Gastroesophageal sphincter (tissue), 4 donors: Measurements from ENCODE around the gene MEF2C. TPM values are rescaled to one million over a fixed set of nuclear protein-coding genes. Genes with fewer than 3 reads are reported as not detected.

Source experiments
- ATAC-seq: fragments of 150-250 bp; one replicate; pipeline ENCODE4 v1.9.1; 2016; ENCODE audit warnings: mild to moderate bottlenecking, moderate library complexity
- H3K27ac ChIP-seq, 4 donors: fragments of 200-600 bp; sonication (generic) in 3 of 4; 1 replicate in 3 of 4; 2 replicates in 1 of 4; pipeline ENCODE4 v1.5.1; 2016 to 2019
- H3K27me3 ChIP-seq: fragments of 200-600 bp; sonication (generic); one replicate; pipeline ENCODE4 v1.5.1; 2019
- H3K36me3 ChIP-seq, 2 donors: fragments of 200-600 bp; sonication (generic); one replicate each; pipeline ENCODE4 v1.5.1; 2019; ENCODE audit warnings: control low read depth in 1 of 2
- H3K4me1 ChIP-seq, 3 donors: fragments of 200-600 bp; sonication (generic); 1 replicate in 2 of 3; 2 replicates in 1 of 3; pipeline ENCODE4 v1.5.1; 2016 to 2019; ENCODE audit warnings: control low read depth in 2 of 3
- H3K4me3 ChIP-seq, 2 donors: fragments of 200-600 bp; sonication (generic); one replicate each; pipeline ENCODE4 v1.5.1; 2019; ENCODE audit warnings: mild to moderate bottlenecking in 1 of 2, moderate library complexity in 1 of 2
- H3K9me3 ChIP-seq, 3 donors: fragments of 200-600 bp; sonication (generic); one replicate each; pipeline ENCODE4 v1.5.1; 2017 to 2019; ENCODE audit warnings: control low read depth in 2 of 3
- EP300 ChIP-seq: sonication (generic); formaldehyde crosslinking; IDR thresholded peaks from one replicate; pipeline ENCODE4 v1.6.1; 2017; ENCODE audit warnings: antibody characterized with exemption, mild to moderate bottlenecking
- POLR2A ChIP-seq, 2 donors: fragments of 450-650 bp; IDR thresholded peaks; one replicate each; pipeline ENCODE4 v1.6.1; 2017; ENCODE audit warnings: antibody characterized with exemption in 2 of 2, mild to moderate bottlenecking in 2 of 2, moderate library complexity in 1 of 2
- POLR2AphosphoS5 ChIP-seq: sonication (generic); formaldehyde crosslinking; IDR thresholded peaks from one replicate; pipeline ENCODE4 v1.6.1; 2017; ENCODE audit warnings: antibody characterized with exemption
- WGBS, 2 donors: methylation state at CpG; one replicate each; pipeline ENCODE4 v1.1.5; 2018; ENCODE audit warnings: low coverage in 1 of 2; 5-methylcytosine and 5-hydroxymethylcytosine counted together
- total RNA-seq, 4 donors: library from RNA; depleted of rRNA; stranded (reverse); fragments of >200 nt; gene quantifications; one replicate each; pipeline ENCODE4 v1.1.0, GENCODE V29; 2016
- TF ChIP-seq, protein P1 (sequence below), 4 experiments: fragments of 200-600 bp in 2 of 4; fragments of 450-650 bp in 2 of 4; sonication (generic) in 1 of 4; IDR thresholded peaks; one replicate each; pipeline ENCODE4 v1.5.1; 2017 to 2019; ENCODE audit warnings: antibody characterized with exemption in 4 of 4, mild to moderate bottlenecking in 2 of 4, moderate library complexity in 2 of 4

The MEF2C gene
- total RNA-seq, 4 donors from 2014 or later: 23.1 to 66.9 (median 29.5) TPM

DNA sequence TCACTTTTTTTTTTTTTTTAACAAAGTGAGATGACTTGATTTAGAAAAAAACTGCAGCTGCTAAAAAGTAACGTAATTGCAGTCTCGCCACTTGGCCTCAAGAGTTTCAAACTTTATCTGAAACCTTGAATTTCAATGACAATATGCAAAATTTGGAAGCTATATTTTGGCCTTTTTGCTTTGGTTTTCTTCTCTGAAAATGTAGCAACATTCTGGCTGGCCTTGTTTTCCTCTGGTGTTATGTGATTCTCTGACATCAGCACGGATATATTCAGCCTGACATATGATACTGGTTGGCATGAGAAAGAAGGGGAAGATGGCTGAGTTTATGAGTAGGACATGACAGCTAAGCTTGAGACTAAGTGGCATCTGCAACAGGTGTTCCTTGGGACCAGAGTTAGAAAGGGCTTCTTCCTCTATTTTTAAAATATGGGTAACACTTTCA lies 136.5 kb downstream of the MEF2C start:
- no peak for ATAC-seq

DNA sequence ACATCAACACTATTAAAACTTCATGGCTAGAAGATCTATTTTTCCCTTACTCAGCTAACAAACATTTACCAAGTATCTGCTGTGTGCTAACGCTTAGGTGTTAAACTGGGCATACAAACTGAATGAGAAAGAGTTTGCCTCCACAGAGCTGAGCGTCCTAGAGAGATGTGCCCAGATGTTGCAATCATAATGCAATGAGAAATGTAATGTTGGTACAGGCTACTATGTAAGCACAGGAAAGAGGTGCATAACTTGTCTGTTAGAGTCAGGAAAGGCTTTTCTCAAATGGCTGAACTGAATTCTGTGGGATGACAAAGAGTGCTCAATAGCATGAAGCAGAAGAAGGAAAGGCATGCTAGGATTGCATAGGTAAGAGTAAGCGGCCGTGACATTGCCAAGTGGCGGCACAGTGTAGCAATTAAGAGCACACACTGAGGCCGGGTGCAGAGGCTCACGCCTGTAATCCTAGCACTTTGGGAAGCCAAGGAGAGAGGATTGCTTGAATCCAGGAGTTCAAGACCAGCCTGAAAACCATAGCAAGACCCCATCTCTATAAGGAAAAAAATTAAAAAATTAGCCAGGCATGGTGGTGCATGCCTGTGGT lies 137.8 kb downstream of the MEF2C start:
- H3K27me3 ChIP-seq: no peaks in the 10 kb centered on the region
- H3K4me1 ChIP-seq: no peaks in the 10 kb centered on the region
- TF ChIP-seq, protein P1, sequence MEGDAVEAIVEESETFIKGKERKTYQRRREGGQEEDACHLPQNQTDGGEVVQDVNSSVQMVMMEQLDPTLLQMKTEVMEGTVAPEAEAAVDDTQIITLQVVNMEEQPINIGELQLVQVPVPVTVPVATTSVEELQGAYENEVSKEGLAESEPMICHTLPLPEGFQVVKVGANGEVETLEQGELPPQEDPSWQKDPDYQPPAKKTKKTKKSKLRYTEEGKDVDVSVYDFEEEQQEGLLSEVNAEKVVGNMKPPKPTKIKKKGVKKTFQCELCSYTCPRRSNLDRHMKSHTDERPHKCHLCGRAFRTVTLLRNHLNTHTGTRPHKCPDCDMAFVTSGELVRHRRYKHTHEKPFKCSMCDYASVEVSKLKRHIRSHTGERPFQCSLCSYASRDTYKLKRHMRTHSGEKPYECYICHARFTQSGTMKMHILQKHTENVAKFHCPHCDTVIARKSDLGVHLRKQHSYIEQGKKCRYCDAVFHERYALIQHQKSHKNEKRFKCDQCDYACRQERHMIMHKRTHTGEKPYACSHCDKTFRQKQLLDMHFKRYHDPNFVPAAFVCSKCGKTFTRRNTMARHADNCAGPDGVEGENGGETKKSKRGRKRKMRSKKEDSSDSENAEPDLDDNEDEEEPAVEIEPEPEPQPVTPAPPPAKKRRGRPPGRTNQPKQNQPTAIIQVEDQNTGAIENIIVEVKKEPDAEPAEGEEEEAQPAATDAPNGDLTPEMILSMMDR (IDR thresholded peaks at IDR 0.05): no peak
- TF ChIP-seq EP300: no peak
- TF ChIP-seq POLR2AphosphoS5: no peak
- no peak for TF ChIP-seq POLR2A (IDR thresholded peaks at IDR 0.05)
- no peak for ATAC-seq
- H3K4me3 ChIP-seq: no peak overlapping the region
- 79 to 87% methylated on average over 7 of the region's 7 CpGs for WGBS, 2 donors
- no peaks in the 10 kb centered on the region for H3K9me3 ChIP-seq
- no peak overlapping the region for H3K27ac ChIP-seq
- H3K36me3 ChIP-seq: peaks cover 0 to 45% of the 10 kb centered on the region in 2 donors

More for the DNA sequence above, 136.5 kb downstream of the MEF2C start:
- no peak overlapping the region for H3K4me3 ChIP-seq
- H3K27me3 ChIP-seq: no peaks in the 10 kb centered on the region
- H3K36me3 ChIP-seq: peaks cover 0 to 58% of the 10 kb centered on the region in 2 donors
- no peaks in the 10 kb centered on the region for H3K9me3 ChIP-seq
- no peak overlapping the region for H3K27ac ChIP-seq
- WGBS, 2 donors: 80 to 95% methylated on average over 3 of the region's 3 CpGs
- TF ChIP-seq, protein P1 (IDR thresholded peaks at IDR 0.05): no peak
- TF ChIP-seq POLR2A (IDR thresholded peaks at IDR 0.05) (no peak), POLR2AphosphoS5 (no peak), EP300 (no peak)
- no peaks in the 10 kb centered on the region for H3K4me1 ChIP-seq

DNA sequence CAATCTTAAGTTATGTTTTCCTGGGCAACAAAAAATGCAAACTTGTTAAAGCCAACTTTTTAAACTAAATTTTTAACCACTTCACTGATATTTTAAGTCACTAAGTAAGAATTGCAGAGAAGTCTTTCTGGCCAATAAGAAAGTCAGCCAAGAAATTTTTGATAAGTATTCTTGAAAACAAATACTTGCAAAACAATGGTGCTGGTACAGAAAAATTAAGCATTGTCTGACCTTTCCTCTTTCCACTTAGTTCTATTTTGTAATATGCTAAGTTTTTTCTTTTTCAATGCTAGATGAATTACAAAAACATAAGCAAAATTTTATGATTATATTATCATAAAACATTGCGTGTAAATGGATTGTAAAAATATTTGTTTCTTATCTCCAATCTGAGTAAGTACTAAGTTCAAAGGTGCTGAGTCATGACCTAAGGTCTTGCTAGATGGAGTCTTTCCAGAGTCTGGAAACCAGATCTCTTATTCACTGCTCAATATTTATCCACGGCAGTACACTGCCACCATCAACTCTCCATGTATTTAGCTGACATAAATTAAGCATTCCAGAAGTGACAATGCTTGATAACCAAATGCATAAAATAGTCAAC lies 139.7 kb downstream of the MEF2C start:
- ATAC-seq: no peak
- Histone ChIP-seq H3K9me3 (no peaks in the 10 kb centered on the region), H3K4me3 (no peak overlapping the region), H3K36me3 (peaks cover 0 to 29% of the 10 kb centered on the region in 2 donors), H3K27ac (no peak overlapping the region), H3K4me1 (no peaks in the 10 kb centered on the region), H3K27me3 (no peaks in the 10 kb centered on the region)
- TF ChIP-seq POLR2AphosphoS5: no peak
- TF ChIP-seq, protein P1 (IDR thresholded peaks at IDR 0.05): no peak
- no peak for TF ChIP-seq EP300
- TF ChIP-seq POLR2A (IDR thresholded peaks at IDR 0.05): no peak
- WGBS, 2 donors: 45 to 50% methylated on average over 2 of the region's 2 CpGs

DNA sequence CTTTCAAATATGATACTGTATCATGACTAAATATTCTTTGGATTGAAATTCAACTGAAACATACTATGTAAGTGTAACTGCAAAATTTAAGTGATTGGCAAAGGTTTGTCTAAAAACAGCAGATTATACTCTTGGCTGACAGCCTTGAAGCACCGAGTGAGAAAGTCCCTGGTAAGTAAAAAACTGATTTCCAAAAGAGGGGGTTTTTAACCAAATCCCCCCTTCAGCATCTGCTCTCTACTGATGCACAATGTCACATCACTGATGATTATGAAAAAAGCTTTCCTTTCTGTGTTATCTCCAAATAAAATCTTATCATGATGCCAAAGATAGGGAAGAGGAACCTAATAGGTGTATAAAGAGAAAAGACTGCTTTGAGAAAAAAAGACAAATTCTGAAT lies 141.0 kb downstream of the MEF2C start:
- H3K4me3 ChIP-seq: no peak overlapping the region
- peaks cover 0 to 21% of the 10 kb centered on the region in 2 donors for H3K36me3 ChIP-seq
- no peaks in the 10 kb centered on the region for H3K9me3 ChIP-seq
- no peak for TF ChIP-seq EP300
- no peak for TF ChIP-seq POLR2A (IDR thresholded peaks at IDR 0.05)
- no peak for TF ChIP-seq POLR2AphosphoS5
- TF ChIP-seq, protein P1 (IDR thresholded peaks at IDR 0.05): no peak
- ATAC-seq: no peak
- H3K4me1 ChIP-seq: no peaks in the 10 kb centered on the region
- 57 to 70% methylated on average over 1 of the region's 1 CpG for WGBS, 2 donors
- H3K27me3 ChIP-seq: no peaks in the 10 kb centered on the region
- H3K27ac ChIP-seq: no peak overlapping the region
